Kidney capillary endothelial cell (primary cell): ENCODE data around the gene NEFH.
A peak's percentile ranks its signal among the peaks of the same experiment; 100 is the strongest.
"Not testable (repeated sequence)": the region's sequence is repeated elsewhere in the genome, so short reads cannot be mapped to it uniquely, and the experiment has no call there.

Experiments used
- DNase-seq: peaks from one replicate; pipeline ENCODE4 v3.0.0-alpha.2; 2018; ENCODE audit warnings: low spot score

Gene NEFH, protein sequence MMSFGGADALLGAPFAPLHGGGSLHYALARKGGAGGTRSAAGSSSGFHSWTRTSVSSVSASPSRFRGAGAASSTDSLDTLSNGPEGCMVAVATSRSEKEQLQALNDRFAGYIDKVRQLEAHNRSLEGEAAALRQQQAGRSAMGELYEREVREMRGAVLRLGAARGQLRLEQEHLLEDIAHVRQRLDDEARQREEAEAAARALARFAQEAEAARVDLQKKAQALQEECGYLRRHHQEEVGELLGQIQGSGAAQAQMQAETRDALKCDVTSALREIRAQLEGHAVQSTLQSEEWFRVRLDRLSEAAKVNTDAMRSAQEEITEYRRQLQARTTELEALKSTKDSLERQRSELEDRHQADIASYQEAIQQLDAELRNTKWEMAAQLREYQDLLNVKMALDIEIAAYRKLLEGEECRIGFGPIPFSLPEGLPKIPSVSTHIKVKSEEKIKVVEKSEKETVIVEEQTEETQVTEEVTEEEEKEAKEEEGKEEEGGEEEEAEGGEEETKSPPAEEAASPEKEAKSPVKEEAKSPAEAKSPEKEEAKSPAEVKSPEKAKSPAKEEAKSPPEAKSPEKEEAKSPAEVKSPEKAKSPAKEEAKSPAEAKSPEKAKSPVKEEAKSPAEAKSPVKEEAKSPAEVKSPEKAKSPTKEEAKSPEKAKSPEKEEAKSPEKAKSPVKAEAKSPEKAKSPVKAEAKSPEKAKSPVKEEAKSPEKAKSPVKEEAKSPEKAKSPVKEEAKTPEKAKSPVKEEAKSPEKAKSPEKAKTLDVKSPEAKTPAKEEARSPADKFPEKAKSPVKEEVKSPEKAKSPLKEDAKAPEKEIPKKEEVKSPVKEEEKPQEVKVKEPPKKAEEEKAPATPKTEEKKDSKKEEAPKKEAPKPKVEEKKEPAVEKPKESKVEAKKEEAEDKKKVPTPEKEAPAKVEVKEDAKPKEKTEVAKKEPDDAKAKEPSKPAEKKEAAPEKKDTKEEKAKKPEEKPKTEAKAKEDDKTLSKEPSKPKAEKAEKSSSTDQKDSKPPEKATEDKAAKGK

DNA sequence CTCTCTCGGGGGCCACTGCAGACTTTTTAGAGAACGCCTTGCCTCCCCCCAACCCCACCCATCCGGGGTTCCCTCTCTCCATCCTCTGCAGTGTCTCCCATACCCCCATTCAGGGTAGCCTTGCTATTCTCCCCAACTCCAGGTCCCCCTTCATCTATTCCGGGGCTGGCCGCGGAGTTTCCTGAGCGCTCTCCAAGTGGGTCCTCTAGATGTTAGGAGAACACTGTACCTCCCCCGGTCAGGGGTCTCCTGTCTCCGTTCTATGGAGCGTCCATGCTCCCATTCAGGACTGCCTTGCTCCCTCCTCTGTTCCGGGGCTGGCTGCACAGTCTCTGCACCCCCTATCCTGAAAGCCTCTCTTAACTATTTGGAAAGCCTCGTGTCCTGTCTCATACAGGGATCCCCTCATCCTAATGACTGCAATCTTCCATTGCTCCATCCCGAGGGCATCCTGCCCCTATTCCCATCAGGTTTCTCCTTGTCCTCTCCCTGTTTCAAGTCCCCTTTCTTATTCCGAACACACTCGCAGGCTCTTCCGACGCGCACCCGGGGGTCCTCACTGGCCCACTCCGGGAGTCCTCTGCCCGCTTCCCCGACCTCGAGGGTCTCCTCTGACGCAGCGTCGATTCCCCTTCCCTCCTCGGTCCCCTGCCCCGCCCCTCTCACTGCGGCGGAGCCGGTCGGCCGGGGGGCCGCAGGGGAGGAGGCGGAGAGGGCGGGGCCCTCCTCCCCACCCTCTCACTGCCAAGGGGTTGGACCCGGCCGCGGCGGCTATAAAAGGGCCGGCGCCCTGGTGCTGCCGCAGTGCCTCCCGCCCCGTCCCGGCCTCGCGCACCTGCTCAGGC lies at the start of gene NEFH:
Gene NEFH (plus strand): TSS at position 802 of the 845 bp plus-strand sequence. CDS start 45 bp downstream, outside the sequence.
- DNase-seq: no peak

DNA sequence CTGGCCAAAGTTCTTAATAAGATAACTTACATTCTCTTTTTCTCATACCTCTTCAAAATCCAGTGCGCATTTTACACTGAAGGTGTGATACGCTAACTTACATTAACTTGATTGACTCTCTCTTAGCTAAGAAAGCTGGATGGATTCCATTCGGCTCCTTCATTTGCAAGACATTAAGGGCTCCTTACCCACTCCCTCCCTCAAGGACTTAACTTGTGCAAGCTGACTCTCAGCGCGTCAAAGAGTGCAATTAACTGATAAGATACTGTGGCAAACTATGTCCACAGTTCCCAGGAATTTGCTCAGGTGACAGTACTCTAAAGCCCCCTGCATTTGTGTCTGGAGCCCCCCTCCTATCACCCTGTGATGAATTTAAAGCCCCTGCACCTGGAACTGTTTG lies 48.0 kb upstream of the NEFH start:
- no peak for DNase-seq

DNA sequence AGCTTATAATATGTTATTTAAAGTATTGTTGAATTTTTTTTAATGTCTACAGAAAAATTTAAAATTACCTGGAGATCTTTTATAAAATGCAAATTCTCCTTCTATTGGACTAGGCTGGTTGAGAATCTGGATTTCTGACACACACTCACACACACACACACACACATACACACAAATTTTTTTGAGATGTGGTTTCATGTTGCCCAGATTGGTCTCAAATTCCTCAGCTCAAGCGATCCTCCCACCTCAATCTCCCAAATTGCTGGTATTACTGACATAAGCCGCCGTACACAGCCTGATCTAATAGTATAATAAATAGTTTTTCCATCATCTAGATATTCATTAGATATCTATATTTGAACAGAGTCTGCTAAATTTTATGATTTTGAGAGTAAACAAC lies 46.2 kb upstream of the NEFH start:
- DNase-seq: no peak

DNA sequence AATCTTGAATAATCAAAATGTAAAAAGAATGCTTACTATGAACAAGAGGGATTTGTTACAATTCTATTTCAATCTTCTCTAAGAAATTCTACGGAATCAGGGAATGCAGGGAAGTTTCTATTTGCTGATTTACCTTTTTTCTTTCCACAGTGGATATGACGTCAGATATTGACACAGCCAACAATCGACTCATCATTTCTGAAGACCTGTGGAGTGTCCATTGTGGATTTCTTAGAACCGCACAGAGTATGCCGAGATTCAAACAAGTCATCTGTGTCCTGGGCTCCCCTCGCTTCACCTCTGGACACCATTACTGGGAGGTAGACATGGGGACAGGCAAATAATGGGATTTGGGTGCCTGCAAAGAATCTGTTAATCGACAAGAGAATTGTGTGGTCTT lies 45.7 kb upstream of the NEFH start:
- no peak for DNase-seq

DNA sequence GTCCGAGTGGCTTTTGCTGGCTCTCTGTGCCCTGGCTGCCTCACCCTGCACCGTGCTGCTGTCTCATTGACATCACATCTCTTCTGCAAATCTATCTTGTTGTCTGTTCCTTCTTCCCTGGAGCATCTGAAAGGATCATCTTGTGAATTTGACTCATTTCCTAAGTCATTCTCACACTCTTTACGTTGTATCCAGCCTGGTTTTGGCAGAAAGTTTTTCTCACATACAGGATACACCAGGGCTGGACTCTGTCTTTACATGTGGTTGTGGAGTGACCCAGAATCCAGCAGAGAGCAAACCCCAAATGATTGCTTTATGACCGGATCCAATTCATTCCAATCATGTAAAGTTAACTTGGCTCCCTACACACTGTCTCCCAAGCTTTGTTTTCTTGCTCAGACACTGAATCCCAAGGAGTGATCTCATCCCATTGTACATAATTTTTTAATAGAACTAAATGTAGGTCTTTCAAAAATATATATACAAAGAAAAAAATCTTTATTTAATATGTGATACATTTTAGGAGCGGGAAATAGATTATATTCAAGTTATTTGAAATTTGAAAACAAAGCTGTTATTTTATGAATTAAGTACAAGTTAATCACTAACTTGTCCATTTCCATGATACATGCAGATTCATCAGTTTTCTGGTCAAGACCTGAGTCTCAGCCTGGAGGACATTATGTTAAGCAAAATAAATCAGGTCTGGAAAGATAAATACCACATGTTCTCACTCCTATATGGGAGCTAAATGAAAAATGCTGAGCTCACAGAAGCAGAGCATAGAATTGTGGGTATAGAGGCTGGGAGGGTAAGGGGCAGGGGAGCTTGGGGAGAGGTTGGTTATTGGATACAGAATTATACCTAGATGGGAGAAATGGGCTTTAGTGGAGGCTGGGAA lies 44.5 kb upstream of the NEFH start:
- no peak for DNase-seq

DNA sequence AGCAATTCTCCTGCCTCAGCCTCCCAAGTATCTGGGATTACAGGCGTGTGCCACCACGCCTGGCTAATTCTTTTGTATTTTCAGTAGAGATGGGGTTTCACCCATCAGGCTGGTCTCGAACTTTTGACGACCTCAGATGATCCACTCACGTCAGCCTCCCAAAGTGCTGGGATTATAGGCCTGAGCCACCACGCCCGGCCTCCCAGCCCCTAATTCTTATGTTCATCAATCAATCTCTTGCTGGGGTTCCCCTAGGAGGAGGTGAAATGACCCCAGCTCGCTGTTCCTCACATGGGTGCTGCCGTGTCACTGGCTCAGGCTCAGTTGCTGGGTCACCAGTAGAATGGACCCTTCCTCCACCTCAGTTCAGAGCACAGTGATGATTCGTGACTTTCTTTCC lies 41.7 kb upstream of the NEFH start, which contains the start of gene RFPL1:
Gene RFPL1 (plus strand): TSS at position 301 of the 400 bp plus-strand sequence.
- DNase-seq: not testable (repeated sequence)

DNA sequence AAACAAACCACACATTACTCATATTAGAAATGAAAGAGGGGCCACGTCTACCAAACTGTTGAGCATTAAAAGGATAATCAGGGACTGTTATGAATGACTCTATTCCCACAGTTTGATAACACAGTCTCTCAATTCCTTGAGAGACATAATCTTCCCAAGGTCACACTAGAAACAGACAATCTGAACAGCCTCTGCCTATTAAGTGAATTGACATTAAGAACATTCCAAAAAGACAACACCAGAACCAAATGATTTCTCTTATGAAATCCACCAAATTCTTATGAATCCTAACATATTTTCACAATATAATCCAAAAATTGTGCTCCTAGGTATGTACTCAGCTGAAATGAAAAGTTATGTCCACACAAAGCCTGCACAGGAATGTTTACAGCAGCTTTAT lies 37.0 kb upstream of the NEFH start:
- DNase-seq: no peak

DNA sequence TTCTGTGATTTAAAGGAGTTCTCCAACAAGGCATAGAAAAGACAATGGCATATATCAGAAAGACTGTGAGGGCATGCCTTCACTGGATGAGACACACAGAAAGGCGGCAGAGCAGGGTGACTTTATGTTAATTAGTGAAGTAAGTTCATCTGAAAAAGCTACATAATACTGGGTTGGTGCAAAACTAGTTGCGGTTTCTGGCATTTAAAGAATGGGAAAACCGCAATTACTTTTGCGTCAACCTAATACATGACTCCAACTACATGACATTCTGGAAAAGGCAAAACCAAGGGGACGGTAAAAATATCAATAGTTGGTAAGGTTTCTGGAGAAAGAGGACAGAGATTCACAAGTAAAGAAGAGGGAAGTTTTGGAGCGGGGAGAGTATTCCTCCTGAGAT lies 36.6 kb upstream of the NEFH start:
- no peak for DNase-seq

GRCh38 chr22:29443861-29444792 lies 35.9 kb upstream of the NEFH start:
- no peak for DNase-seq

- no peak for DNase-seq
These were observed 34.5 kb upstream of the NEFH start for GRCh38 chr22:29445508-29445907.

DNA sequence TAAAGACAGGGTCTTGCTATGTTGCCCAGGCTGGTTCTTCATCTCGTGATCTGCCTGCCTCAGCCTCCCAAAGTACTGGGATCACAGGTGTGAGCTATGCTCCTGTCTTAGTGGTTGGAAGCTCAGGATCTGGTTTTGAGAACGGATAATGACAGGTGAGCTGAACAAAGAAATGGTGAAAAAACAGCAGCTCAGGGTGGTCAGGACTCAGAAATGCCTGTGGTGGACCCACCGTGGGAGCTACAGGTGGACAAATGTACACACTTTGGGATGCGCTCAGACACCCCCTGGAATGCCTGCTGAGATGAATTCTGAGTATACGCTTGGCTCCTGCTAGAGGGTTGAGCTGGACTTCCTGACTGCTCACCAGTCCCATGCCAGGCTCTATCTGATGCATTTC lies 32.1 kb upstream of the NEFH start:
- no peak for DNase-seq

GRCh38 chr22:29449296-29449875 lies 30.6 kb upstream of the NEFH start:
- no peak for DNase-seq

GRCh38 chr22:29450222-29450621 lies 29.8 kb upstream of the NEFH start:
- no peak for DNase-seq

DNA sequence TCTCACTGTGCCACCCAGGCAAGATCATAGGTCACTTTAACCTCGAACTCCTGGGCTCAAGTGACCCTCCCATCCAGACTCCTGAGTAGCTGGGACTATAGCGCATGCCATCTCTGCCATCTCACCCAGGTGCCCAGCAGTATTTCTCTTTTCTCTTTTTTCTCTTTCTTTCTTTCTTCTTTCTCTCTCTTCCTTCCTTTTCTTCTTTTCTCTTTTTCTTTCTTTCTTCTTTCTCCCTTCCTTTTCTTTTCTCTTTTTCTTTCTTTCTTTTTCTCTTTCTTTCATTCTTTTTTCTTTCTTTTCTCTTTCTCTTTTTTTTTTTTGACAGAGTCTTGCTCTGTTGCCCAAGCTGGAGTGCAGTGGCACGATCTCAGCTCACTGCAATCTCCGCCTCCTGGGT lies 28.2 kb upstream of the NEFH start:
- no peak for DNase-seq

- DNase-seq: no peak
These were observed 25.7 kb upstream of the NEFH start for GRCh38 chr22:29454276-29454675.

- no peak for DNase-seq
These were observed 23.8 kb upstream of the NEFH start for GRCh38 chr22:29456211-29456671.

DNA sequence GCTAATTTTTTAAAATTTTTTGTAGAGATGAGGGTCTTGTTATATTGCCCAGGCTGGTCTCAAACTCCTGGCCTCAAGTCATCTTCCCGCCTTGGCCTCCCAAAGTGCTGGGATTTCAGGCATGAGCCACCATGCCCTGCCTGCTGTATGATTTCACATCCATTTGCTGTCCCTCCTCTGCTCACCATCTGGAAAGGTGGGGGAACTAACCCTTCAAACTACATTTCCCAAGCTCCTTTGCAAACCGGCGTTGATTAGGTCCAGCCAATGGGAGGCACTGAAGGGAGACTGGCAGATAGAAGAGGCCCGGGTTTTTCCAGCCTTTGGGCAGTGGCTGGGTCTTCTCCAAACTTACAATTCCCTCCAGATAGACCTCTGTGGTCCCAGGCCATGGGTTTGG lies 22.3 kb upstream of the NEFH start:
- DNase-seq: peak; percentile 30

GRCh38 chr22:29458551-29458950 lies 21.5 kb upstream of the NEFH start:
- DNase-seq: no peak

DNA sequence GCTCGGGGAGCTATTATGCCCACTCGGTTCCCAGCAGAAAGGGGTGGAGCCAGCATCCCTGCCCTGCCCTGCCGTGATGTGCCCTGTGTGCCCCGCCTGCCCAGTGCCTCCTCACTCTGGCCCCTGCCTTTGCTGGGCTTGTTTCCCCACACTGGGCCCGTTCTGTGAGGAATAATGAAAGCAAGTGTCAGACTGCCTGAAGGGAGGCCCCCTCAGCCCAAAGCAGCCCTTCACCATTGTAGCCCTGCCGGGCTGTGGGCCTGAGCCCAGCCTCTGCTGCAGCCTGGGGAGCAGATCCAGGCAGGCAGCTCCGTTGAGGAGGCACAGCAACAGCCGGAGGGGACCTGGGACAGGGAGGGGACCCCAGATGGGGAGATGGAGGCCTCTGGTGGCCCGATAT lies 20.2 kb upstream of the NEFH start:
- no peak for DNase-seq
